ELF-1 (cell line): ENCODE results near the gene LYRM4.

Source experiments
- DNase-seq: peaks from one replicate; pipeline ENCODE4 v3.0.0-alpha.2; 2016; ENCODE audit warnings: low read depth, low spot score

LYRM4 gene

DNA sequence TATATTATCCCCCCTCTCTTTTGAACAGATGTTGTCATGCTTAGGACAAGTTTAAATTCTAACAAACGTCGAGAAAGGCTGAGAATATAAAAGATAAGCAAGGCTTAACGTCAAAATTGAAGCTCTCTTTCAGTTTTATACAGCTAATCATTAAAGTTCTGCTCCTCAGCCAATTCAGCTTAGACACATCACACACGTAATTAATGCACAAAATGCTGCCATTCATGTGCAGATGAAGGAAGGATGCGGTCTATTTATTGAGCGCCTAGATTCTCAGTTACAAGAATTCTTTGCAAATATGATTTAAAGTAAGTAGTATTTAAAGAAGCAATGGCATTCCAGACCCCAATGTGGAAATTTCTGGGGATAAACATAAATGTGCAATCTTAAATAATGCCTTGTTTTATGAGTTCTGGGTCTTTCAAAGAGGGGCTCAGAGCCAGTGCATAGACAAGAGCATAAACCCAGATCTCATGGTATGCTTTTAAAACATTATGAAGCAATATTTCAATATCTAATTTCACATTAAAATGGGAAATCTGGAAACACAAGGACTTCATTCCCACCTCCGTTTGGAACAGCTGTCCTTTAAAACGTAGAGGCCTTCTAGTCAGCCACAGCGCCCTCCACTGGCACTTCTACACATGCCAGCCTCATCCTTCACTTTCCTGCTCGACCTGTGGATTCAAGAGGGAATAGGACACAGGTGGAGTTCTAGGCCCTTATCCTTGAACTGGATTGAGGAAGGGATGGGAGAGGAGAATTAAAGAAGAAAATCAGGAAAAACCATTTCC is 85.8 kb downstream of the LYRM4 start:
- peak; percentile 66 for DNase-seq

DNA sequence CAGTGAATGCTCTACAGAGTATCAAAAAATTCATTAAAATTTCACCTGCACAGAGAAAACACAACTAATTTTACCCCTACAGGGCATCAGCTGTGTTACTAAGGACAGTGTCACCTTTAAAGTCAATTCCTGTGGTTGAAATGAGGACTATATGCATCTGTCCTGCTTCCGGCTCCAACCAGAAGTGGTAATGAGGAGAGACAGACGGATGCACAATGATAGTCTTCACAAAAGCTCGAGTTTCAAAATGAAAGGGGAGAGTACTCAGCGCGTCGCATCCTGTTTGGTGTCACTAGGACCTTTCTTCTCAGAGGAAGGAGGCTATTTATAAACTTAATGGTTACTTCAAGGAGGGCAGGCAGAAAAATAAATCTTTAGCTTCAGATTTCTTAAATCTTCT is 86.5 kb downstream of the LYRM4 start:
- no peak for DNase-seq

- no peak for DNase-seq
Measured at GRCh38 chr6:5173810-5174209, 86.9 kb downstream of the LYRM4 start.

DNA sequence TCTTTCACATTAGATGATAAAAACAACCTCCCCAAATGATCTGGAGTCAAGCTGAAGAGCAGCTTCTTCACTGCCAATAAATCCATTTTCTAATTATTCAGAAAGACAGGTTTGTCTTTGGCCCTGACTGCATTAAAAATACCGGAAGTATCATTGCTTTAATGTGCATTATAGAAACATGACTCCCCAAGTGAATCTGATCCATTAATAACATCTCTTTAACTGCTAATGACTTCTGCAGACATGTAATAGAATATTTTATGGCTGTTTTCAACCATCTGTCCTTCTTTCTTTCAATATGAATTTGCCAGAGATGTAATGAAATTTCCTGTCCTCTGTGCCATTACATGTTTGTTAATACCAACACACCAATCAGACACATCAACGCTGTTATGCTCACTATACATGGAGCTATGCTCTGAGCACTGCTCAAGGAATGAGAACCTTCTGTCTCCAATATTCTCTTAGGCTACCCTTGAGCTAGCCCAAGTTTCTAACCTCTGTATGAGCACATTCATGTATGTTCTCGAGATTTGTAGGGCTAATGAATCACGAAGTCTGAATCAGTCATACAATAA is 87.8 kb downstream of the LYRM4 start:
- DNase-seq = no peak

GRCh38 chr6:5172041-5172653 is 88.6 kb downstream of the LYRM4 start:
- no peak for DNase-seq

DNA sequence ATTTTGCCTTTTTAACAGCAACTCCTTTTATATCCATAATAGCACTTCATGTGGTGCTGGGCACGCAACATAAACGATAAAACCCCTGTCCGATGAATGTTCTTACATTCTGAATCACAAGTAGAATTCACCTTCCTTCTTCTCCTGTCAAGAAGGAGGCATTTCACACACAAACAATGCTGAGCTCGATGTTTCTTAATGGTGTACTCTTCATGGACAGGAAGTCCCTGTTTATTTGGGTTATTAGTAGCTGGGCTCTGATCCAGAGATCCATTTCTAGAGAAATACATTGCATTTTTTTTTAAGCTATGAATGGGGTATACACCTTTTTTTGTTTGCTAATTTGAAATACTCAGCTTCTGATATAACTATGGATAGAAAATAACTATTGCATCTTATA is 93.2 kb downstream of the LYRM4 start:
- no peak for DNase-seq

- no peak for DNase-seq
Measured at GRCh38 chr6:5164092-5164491, 96.7 kb downstream of the LYRM4 start.

DNA sequence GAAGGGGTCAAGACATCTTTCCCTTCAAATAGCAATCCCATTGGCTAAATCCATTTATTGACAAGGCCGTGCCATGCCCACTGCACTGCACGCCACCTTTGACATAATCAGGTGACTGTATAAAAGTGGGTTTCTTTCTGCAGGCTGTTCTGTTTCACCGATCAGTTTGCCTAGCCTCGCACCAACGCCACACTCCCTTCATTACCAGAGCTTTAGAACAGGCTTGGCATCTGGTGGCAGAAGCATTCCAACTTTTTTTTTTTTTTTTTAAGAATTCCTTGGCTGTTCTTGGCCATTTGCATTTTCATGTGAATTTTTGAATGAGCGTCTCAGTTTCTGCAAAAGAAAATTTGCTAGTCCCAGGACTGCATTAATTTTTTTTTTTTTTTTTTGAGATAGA is 97.5 kb downstream of the LYRM4 start:
- no peak for DNase-seq

GRCh38 chr6:5162355-5162754 is 98.4 kb downstream of the LYRM4 start:
- no peak for DNase-seq

- no peak for DNase-seq
Measured at GRCh38 chr6:5160206-5160605, 100.5 kb downstream of the LYRM4 start.

- peak; percentile 63 for DNase-seq
Measured at GRCh38 chr6:5159162-5159561, 101.6 kb downstream of the LYRM4 start.

DNA sequence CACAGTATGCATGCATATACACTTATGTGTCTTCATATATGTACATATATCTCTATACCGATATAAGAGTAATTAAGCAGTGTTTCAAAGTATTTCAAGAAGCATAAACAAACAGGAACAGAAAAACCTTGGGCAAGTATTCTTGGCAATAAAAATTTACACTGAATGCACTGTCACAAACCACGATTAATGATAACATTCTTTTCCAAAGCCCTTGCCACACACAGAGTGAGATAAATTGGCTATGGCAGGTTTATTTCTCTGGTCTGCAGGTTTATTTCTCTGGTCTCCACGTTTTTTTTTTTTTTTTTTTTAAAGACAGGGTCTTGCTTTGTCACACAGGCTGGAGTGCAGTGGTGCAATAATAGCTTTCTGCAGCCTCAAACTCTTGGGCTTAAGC is 102.6 kb downstream of the LYRM4 start:
- no peak for DNase-seq

- DNase-seq = no peak
Measured at GRCh38 chr6:5157621-5158138, 103.1 kb downstream of the LYRM4 start.

DNA sequence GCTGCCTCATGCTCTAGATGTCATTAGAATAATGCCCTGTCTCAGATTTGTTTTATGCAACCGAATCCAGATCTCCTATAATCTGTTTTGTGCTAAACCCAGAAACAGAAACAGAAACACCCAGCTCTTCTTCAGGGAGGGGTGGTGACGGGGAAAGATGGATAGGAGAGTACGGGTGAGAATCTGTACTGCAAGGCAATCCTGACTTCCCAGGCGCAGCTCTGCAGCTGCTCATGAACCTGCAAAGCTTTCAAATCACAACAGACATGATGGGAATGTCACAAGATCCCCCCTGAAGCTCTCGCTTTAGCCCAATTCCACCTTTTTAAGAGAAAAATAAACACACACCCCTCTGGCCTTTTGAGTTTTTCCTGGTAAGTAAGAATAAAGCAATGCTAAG is 104.1 kb downstream of the LYRM4 start:
- DNase-seq = no peak

- DNase-seq = no peak
Measured at GRCh38 chr6:5155906-5156305, 104.8 kb downstream of the LYRM4 start.

DNA sequence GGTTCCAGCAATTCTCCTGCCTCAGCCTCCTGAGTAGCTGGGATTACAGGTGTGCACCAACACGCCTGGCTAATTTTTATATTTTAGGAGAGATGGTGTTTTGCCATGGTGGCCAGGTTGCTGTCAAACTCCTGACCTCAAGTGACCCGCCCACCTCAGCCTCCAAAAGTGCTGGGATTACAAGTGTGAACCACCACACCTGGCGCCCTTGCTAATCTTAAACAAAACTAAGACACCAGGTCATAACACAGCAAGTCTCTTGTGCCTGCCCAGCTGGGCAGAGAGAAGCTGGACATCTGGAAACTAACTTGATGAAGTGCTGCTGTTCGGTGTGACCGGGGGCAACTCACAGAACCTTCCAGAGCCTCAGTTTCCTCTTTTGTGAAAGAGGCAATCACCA is 107.6 kb downstream of the LYRM4 start:
- DNase-seq = no peak

DNA sequence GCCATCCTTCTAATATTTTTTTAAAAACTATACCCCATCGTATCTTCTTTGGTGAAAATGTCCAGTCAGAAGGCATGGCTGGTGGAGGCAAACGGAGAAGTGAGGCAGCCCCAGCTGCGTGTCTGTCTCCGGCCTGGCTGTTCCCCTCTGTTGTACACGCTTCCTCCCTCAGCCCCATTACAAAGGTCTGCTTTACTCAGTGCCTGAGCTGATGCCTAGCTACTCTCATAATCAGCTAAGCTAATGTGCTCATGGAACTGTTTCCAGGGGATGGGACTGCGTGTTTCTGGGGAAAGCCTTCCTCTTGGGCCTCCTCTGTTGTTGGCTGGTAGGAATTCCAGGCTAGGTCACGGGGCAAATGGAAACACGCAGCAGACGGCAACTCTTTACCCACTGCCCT is 108.3 kb downstream of the LYRM4 start:
- no peak for DNase-seq

GRCh38 chr6:5151955-5152401 is 108.8 kb downstream of the LYRM4 start:
- DNase-seq = no peak

DNA sequence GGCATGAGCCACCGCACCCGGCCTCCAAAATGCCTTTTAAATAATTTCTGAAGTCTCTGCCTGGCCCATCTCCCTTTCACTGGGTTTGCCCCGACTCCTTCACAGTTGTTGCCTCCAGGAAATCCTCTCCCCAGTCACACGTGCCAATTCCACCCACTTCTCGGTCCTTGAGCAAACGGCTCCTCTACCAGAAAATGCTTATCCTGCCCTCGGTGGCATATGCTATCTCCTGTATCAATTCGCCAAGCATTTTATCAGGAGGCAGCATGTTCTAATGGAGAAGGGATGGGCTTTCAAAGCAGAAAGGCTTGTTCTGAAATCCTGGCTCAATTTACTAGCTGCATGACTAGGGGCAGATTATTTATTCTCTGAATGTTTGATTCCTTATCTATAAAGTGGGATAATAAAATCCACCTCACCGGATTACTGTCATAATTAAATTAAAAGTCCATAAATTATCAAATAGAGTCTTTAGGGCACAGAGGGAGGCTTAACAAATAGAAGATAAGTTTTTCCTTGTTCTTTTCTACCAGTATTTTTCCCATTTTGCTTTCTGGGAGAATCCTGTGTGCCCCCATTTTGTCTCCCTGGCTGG is 109.3 kb downstream of the LYRM4 start:
- DNase-seq = no peak

GRCh38 chr6:5150551-5151075 is 110.1 kb downstream of the LYRM4 start:
- no peak for DNase-seq

DNA sequence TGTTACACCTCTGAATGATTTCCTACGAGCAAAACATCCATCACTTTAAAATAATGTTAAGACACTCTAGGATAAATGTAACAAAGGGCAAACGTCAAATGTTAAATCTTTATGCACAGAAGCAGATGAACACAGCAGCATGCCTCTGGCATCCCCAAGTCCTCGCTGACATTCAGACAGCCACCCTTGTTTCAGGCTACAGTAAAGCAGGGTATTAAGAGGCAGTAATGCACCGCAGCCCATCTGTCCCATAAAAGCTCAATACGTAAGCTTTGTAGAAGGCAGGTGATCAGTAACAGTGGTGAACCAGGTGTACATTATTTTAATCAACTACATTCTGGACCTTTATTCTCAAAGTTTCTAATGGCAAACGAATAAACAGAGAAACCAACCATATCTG is 110.9 kb downstream of the LYRM4 start:
- DNase-seq = no peak

GRCh38 chr6:5149159-5149704 is 111.5 kb downstream of the LYRM4 start:
- no peak for DNase-seq
